GM19240 (cell line): ENCODE data around the gene KCTD5.

Experiments
- DNase-seq: peaks from one replicate; pipeline ENCODE4 v3.0.0; 2011; ENCODE audit warnings: low spot score; ENCODE audit not compliant: insufficient read length

The KCTD5 gene

GRCh38 chr16:2748757-2749455, 66.6 kb downstream of the KCTD5 start:
- no peak for DNase-seq

GRCh38 chr16:2749476-2749875, 67.2 kb downstream of the KCTD5 start:
- DNase-seq, result no peak

GRCh38 chr16:2749936-2750335, 67.6 kb downstream of the KCTD5 start:
- DNase-seq, result no peak

- peak; percentile 83 for DNase-seq
Observed at GRCh38 chr16:2751577-2752034, 69.3 kb downstream of the KCTD5 start.

- DNase-seq, result peak; percentile 98
Observed at GRCh38 chr16:2752035-2752849, 69.9 kb downstream of the KCTD5 start, which contains the start of gene SRRM2. Gene SRRM2 (plus strand): TSS chr16:2752638. CDS start chr16:2756365, 3,727 bp downstream.

GRCh38 chr16:2752850-2753732, 70.8 kb downstream of the KCTD5 start:
- DNase-seq, result peak; percentile 52

- DNase-seq, result no peak
Observed at GRCh38 chr16:2753733-2754020, 71.4 kb downstream of the KCTD5 start.

GRCh38 chr16:2755158-2755557, 72.8 kb downstream of the KCTD5 start:
- no peak for DNase-seq

- no peak for DNase-seq
Observed at GRCh38 chr16:2756288-2757015, 74.1 kb downstream of the KCTD5 start.

GRCh38 chr16:2757344-2757743, 75.0 kb downstream of the KCTD5 start:
- no peak for DNase-seq
